ENCODE data around the gene KRTAP21-2.
"Not testable (repeated sequence)": the region's sequence is repeated elsewhere in the genome, so short reads cannot be mapped to it uniquely, and the experiment has no call there.

KRTAP21-2 gene

DNA sequence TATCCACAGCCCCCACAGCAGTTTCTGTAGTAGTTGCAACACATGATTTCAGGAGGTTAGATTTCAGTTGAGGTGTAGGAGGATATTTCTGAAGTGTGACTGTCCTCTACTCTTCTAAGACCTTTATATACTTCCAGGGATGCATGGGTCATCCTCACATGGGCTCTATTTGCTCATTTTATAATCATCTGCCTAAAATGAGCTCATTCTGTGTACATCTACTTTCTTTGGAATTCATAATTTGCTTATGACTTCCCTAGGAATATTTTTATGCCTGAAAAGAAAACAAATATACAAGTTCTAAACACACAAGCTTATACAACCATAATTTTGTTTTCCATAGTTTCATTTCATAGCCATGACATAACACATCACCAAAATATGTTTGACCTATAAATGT, at the start of gene KRTAP21-2:
KRTAP21-2 (minus strand) TSS at position 101 of the 400 bp plus-strand sequence; CDS start at position 44, 57 bp downstream.
- in situ Hi-C loops (cut with HindIII; ENCODE audit: low sequenced_read_pairs) = no loop called here

DNA sequence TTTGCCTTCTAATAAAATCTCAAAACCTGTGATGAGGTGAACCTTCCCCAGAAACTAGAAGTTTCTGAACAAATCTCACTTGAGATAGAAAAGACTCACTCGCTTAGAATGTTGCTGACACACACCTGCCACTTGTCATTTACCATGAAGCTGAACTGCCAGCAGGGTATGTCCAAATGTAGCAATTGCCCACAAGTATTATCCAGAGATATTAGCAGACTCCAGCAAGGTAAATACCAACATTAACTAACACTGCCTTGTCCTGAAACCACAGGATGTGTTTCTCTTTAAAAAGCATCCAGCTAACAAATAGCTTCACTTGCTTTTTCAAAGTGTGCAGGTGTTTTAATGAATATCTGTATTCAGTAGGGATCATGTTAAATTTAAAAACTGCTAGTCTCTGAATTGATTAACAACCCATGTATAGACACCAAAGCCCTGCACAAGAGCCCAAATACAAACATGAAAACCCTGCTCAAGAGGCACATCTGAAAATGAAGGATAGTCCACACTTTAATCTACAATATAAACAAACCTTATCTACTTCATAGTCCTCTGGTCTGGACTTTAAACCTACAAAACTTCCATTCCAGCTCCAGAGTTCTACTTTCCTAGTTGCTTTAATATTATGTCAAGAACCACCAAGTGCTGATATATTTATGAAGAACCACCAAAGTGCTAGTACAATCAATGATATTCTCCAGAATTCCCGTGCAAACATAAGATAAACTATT, 46.7 kb upstream of the KRTAP21-2 start:
- in situ Hi-C loops (cut with HindIII; ENCODE audit: low sequenced_read_pairs) = no loop called here

DNA sequence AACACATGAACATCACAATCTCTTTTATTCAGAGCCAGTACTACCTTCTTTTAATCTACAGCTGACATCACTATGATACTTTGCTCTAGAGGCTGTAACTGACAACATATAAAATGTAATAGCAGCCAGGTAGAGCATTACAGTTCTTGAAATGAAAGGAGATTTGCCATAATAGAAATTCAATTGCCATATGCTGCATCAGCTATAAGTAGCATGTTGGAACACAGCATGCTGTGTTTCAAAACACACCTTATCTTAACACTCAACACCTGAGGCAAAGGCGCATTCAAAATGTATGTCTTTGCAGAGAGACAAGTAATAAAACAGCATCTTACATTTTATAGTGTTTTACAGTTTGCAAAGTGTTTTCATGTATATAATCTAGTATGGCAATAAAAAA, 32.2 kb upstream of the KRTAP21-2 start:
- in situ Hi-C loops (cut with HindIII; ENCODE audit: low sequenced_read_pairs) = no loop called here

DNA sequence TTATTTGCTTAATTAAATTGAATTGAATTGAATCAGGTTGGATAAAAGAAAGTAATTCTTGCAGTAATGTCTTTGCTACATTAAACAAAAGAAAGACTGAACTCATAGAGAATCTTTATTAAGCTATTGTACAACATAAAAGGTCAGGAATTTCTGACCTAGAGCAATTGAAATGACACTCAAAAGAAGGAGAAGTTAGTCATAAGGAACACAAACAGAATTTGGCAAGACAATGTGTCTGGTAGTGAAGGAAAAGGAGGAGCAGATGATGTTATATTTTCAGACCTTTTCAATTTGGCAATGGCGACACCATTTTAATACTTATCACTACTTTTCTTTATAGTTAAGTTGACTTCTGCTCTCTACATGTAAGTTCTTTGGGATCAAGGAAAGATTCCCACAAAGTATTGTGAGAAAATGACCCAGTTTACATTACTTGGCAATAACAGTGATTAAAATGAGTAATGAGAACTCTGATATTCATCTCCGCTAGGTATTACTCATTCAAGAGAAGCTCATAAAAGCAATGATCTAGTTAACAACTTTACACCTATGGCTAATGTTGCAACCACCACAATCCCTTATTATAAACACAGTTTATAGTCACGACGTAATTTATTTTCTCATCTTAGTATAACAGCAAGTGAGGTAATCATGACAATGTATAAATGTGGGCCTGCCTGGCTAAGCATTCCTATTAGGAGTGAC, 22.8 kb upstream of the KRTAP21-2 start:
- in situ Hi-C loops (cut with HindIII; ENCODE audit: low sequenced_read_pairs) = no loop called here

DNA sequence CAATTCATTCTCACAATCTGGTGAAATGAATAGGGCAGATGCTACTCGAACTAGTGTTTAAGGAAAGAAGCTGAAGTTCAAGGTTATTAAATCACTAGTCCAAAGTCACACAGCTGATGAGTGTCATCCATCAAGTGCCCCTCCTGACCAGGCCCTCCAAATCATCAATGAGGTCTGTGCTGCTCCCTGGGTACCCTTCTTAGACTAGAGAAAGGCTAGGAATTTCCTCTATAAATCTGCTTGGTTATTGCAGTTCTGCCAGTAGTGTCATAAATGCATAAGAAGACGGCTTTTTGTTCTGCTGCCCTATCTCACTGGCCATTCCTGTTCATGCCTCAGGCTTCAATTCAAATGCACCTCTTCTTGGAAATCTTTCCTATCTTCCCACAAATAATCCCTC, 13.7 kb upstream of the KRTAP21-2 start:
- in situ Hi-C loops (cut with HindIII; ENCODE audit: low sequenced_read_pairs) = no loop called here

DNA sequence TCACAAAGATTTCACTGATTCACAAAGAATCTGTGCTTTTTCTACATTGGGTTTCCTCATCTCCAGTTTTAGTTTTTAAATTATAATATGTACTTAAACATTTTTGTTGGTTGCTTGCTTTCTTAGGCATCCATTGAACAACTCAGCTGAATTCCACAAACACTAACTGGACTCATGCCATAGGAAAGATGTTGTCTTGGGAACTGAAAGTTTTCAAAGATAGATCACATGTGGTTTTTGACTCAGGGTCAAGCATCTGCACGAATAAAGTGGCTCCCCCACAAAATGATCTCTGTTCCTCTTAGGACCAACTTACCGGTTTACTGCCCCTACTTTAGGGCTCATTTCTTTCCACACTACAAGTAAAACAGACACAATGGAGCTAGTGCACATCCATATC, 11.2 kb upstream of the KRTAP21-2 start:
- in situ Hi-C loops (cut with HindIII; ENCODE audit: low sequenced_read_pairs) = no loop called here

DNA sequence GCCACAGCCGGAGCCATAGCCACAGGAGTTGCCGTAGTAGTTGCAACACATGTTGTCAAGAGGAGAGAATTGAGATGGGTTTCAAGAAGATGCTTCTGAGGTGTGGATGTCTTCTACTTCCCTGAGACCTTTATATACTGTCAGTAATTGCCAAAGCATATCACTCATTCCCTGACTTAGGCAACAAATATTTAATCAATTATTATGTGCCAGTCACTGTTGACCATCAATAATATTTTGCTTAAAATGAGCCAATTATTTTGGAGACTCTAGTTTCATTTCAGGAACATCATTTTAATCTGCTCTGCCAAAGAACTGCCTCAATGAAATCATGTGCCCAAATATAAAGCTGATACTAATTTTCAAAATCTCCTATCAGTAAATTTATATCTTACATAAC, 8.3 kb upstream of the KRTAP21-2 start, which contains the start of gene KRTAP21-1:
KRTAP21-1 (minus strand) TSS at position 101 of the 400 bp plus-strand sequence; CDS start at position 51, 50 bp downstream.
- in situ Hi-C loops (cut with HindIII; ENCODE audit: low sequenced_read_pairs) = not testable (repeated sequence)

DNA sequence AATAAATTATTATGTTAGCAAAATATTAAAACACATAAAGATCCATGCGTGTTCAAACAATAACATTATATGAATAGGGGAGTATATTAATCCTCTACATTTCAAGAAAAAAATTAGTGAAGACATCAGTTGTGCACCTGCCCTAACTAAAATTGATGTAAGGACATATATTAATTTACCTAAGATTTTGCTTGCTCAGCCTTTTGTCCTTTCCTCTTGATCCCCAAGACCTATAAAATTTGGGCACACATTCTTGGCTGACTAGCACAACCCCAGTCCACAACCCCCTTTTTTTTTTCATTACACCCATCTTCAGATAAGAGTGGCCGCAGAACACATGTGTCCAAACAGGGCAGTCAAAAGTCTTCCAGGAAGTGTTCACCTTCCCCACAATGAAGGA, 6.6 kb downstream of the KRTAP21-2 start:
- in situ Hi-C loops (cut with HindIII; ENCODE audit: low sequenced_read_pairs) = no loop called here

DNA sequence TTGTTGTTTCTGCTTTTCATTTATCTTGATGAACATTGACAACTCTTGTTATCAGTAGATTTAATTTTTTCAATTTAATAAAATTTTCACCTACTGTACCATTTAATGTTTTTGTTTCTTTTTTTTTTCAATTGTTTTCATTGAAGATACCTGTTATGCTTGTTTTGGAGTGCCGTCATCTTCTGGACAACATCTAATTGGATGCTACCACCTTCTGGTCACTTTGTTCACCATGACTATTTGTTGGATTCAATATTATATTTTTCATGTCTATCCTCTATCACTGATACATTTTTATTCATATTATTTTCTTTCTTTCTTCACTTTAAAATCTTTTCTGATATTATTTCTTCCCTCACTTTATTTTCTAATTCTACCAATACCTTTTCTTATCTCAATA, 14.0 kb downstream of the KRTAP21-2 start:
- in situ Hi-C loops (cut with HindIII; ENCODE audit: low sequenced_read_pairs) = no loop called here

DNA sequence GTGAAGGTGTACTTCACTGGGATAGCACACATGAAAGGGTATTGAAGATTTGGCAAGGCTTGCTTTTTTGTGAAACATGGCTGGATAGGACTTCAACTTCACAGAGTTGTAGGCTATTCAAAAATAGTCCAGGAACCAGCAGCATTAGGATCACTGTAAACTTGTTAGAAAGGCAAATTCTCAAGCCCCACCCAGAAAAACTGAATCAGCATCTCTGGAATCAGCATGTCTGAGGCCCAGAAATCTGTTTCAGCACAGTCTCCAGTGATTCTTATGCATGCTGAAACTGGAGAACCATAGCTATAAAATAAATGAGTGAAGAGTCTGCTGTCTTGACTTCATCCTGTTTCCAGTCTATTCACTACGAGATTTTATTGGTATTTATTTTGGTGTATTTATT, 20.3 kb downstream of the KRTAP21-2 start:
- in situ Hi-C loops (cut with HindIII; ENCODE audit: low sequenced_read_pairs) = no loop called here

DNA sequence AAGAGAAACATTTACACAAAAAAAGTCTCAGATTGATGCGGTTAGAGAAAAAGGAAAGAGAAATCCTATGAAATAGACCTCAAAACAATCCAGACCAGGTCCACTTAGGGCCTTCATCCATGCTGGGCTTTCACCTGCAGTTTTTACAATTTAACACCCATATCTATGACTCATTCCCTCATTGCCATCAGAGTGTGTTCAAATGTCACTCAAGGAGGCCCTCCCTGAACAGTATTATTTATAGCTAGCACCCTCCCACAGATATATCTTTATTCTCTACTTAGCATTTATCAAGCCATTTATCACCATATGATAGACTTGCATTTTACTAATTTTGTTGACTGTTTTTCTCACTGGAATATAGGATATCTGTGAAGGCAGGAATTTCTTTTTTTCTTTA, 27.7 kb downstream of the KRTAP21-2 start:
- in situ Hi-C loops (cut with HindIII; ENCODE audit: low sequenced_read_pairs) = no loop called here

DNA sequence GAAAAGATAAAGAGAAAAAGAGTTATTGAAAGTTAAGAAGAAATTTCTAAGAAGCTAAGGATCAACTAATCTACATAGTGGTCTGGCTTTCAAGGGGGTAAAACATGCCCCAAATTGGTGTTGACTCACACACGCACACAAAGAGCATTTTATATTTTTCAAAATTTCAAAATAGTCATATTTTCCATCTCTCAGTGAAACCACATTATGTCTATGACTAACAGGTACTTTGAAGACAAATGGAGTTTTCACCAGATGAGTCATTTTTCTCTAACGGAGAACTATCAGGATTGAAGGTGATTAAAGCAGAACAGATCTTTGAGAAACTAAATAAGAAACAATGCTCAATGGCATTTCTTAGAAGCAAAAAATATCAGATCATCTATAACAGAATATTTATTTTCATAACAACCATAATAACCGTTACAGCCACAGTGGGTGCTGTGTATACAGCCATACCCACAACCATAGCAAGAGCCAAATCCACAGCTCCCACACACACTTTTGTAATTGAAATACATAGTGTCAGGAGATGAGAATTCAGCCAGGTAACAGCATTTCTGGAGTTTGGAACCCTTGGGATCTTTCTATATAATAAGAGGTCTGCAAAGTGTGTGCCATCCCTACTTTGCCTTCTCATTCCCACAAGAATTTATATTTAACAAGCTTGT, 28.7 kb downstream of the KRTAP21-2 start, which contains the start of gene KRTAP21-3:
KRTAP21-3 (minus strand) TSS at position 539 of the 671 bp plus-strand sequence; CDS start at position 521, 18 bp downstream.
- in situ Hi-C loops (cut with HindIII; ENCODE audit: low sequenced_read_pairs) = no loop called here

DNA sequence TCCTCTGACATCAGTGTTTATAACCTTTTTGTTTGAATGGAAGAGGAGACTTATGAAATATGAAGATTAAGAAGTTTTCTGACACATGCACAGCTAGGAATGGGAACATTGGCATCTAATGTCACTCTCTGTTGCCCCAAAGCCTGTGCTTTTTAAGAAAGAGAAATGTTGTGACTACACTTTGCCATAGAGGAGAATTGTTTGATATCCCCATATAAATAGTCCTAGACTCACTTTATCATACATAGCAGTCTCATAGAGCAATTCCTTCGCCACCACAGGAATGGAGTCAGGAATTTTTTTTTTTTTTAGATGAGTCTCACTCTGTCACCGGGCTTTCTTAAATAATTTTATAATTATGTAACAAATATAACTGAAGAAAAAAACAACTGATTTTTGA, 30.0 kb downstream of the KRTAP21-2 start:
- in situ Hi-C loops (cut with HindIII; ENCODE audit: low sequenced_read_pairs) = no loop called here

DNA sequence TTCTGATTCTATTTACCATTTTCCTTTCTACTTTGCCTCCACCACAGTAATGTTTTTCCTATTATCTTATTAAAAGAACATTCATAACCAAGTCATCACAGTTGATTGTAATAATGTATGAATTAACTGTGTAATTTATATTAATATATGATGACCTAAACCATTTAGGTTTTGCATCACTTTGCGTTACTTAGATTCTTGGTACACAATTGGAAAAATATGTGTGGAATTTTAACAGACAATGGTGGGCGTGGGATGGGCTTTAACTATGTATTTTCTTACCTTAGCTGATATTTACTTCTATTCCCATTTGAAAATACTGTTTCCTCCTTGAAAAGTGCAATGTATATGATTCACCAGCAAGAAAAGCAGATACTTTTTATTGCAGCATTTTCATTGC, 32.1 kb downstream of the KRTAP21-2 start:
- in situ Hi-C loops (cut with HindIII; ENCODE audit: low sequenced_read_pairs) = no loop called here

DNA sequence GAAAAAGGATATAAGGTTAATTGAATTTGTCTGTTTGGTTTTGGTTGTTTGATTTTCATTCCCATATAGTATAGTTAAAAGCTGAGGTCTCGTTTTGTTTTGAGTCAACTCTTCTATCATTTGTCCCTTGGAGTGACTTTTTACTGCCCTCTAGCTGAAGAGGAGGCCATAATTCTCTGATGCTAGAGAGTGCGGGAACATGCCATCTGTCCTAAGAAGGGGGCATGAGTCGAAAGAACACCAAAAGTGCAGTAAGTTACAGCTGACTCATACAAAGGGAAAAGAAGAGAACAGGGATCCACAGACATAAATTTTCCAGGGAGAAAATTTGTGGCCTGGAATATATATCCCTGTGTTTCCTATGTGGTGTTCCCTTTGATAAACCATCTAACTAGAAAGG, 32.6 kb downstream of the KRTAP21-2 start:
- in situ Hi-C loops (cut with HindIII; ENCODE audit: low sequenced_read_pairs) = no loop called here

DNA sequence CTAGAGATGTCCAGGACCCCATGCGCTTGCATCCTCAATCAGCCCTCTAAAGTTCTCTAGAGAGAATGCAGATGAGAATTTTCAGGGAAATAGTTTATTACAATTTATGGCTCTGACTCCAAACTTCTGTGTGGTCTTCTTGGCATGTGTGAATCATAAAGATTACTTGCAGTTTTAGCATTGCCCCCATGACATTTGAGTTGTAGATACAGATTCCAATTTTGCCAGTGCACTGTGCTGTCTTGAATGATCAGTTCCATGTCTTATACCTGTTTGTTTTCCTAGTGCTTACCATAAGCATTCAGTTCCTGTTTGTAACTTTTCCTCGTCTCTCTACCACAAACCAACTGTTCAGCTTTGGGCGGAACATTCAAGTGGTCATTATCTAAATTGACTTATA, 33.3 kb downstream of the KRTAP21-2 start:
- in situ Hi-C loops (cut with HindIII; ENCODE audit: low sequenced_read_pairs) = no loop called here

DNA sequence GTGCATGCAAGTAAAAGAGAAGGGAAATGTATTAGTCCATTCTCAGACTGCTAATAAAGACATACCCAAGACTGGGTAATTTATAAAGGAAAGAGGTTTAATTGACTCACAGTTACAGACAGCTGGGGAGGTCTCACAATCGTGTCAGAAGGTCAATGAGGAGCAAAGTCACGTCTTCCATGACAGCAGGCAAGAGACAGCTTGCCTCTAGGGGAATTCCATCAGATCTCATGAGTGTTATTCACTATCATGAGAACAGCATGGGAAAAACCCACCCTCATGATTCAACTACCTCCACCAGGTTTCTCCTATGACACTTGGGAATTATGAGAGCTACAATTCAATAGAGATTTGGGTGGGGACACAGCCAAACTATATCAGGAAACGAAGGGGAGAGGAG, 36.6 kb downstream of the KRTAP21-2 start:
- in situ Hi-C loops (cut with HindIII; ENCODE audit: low sequenced_read_pairs) = no loop called here

DNA sequence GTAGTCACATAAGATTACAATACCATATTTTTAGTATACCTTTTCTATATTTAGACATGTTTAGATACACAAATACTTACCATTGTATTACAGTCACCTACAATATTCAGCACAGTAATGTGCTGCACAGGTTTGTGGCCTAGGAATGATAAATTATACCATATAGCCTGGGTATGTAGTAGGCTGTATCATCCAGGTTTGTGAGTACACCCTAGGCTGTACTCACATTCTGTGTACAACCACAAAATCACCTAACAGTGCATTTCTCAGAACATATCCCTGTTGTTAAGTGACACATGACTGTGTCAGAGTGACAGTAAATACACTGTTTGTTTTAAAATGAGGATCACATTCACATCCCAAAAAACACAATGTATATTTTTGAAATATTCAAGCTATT, 39.6 kb downstream of the KRTAP21-2 start:
- in situ Hi-C loops (cut with HindIII; ENCODE audit: low sequenced_read_pairs) = no loop called here

All from endothelial cell of hepatic sinusoid (primary cell).